HEK293 (cell line): ENCODE data around the gene KCNF1.

Experiments used
- CTCF ChIA-PET: fragments of 350-600 bp; formaldehyde crosslinking; extraction: SDS; loops from one replicate; lab custom pipeline; 2021; ENCODE audit warnings: antibody characterized with exemption; lab: Yijun Ruan, JAX
- POLR2A ChIA-PET: fragments of 300-600 bp; formaldehyde crosslinking; extraction: SDS; loops from one replicate; lab custom pipeline; 2020; ENCODE audit warnings: antibody characterized with exemption, inconsistent platforms; lab: Yijun Ruan, JAX
- H3K27ac ChIP-seq: fragments of 200-500 bp; sonication (Bioruptor generic); 2 replicates; pipeline ENCODE4 v1.5.1; 2014; ENCODE audit warnings: low read depth, low read length, control low read depth, inconsistent platforms; ENCODE audit errors: extremely low read depth
- H3K36me3 ChIP-seq, 2 experiments: fragments of 200-500 bp in 1 of 2; sonication (Bioruptor generic) in 1 of 2; 1 replicate in 1 of 2; 2 replicates in 1 of 2; pipeline ENCODE4 v1.5.1; 2014 to 2017; ENCODE audit warnings: inconsistent platforms in 2 of 2, low read length in 2 of 2; ENCODE audit not compliant: control insufficient read depth in 2 of 2, insufficient read depth in 1 of 2
- H3K4me1 ChIP-seq: fragments of 200-500 bp; sonication (Bioruptor generic); 2 replicates; pipeline ENCODE4 v1.5.1; 2014; ENCODE audit warnings: mild to moderate bottlenecking, low read length, inconsistent platforms; ENCODE audit not compliant: control insufficient read depth, insufficient read depth
- H3K4me3 ChIP-seq: 2 replicates; pipeline ENCODE4 v1.5.1; 2011; ENCODE audit warnings: low read depth, mild to moderate bottlenecking, control low read depth, low read length, moderate library complexity
- H3K9me3 ChIP-seq: fragments of 200-500 bp; sonication (Bioruptor generic); 2 replicates; pipeline ENCODE4 v1.5.1; 2014; ENCODE audit warnings: low read depth, low read length, inconsistent platforms; ENCODE audit not compliant: control insufficient read depth, insufficient read depth
- BCL11A ChIP-seq: fragments of 450-650 bp; formaldehyde crosslinking; IDR thresholded peaks from 2 replicates; pipeline ENCODE4 v1.5.1; 2016; ENCODE audit warnings: low read depth, missing biosample characterization, missing genetic modification characterization
- KLF9 ChIP-seq: fragments of 450-650 bp; formaldehyde crosslinking; IDR thresholded peaks from 2 replicates; pipeline ENCODE4 v1.5.1; 2016; ENCODE audit warnings: missing biosample characterization, missing genetic modification characterization, low read depth
- SP7 ChIP-seq: fragments of 450-650 bp; formaldehyde crosslinking; IDR thresholded peaks from 2 replicates; pipeline ENCODE4 v1.5.1; 2016; ENCODE audit warnings: missing biosample characterization, missing genetic modification characterization
- ZBTB11 ChIP-seq: fragments of 450-650 bp; formaldehyde crosslinking; conservative IDR thresholded peaks from 2 replicates; pipeline ENCODE4 v1.5.1; 2016; ENCODE audit warnings: low read depth, missing biosample characterization, missing genetic modification characterization
- ZBTB6 ChIP-seq: fragments of 450-650 bp; formaldehyde crosslinking; IDR thresholded peaks from 2 replicates; pipeline ENCODE4 v1.5.1; 2017; ENCODE audit warnings: missing biosample characterization, missing genetic modification characterization
- ZEB2 ChIP-seq: fragments of 450-650 bp; formaldehyde crosslinking; IDR thresholded peaks from 2 replicates; pipeline ENCODE4 v1.5.1; 2016; ENCODE audit warnings: missing biosample characterization, missing genetic modification characterization
- ZFP3 ChIP-seq: fragments of 450-650 bp; formaldehyde crosslinking; IDR thresholded peaks from 2 replicates; pipeline ENCODE4 v1.5.1; 2016; ENCODE audit warnings: low read depth, missing biosample characterization, missing genetic modification characterization
- ZNF140 ChIP-seq: fragments of 450-650 bp; formaldehyde crosslinking; IDR thresholded peaks from 2 replicates; pipeline ENCODE4 v1.5.1; 2016; ENCODE audit warnings: missing biosample characterization, missing genetic modification characterization
- ZNF223 ChIP-seq: fragments of 450-650 bp; formaldehyde crosslinking; IDR thresholded peaks from 2 replicates; pipeline ENCODE4 v1.5.1; 2016; ENCODE audit warnings: missing biosample characterization, missing genetic modification characterization
- ZNF280D ChIP-seq: fragments of 450-650 bp; formaldehyde crosslinking; IDR thresholded peaks from 2 replicates; pipeline ENCODE4 v1.5.1; 2016; ENCODE audit warnings: missing biosample characterization, missing genetic modification characterization
- ZNF335 ChIP-seq: fragments of 450-650 bp; formaldehyde crosslinking; conservative IDR thresholded peaks from 2 replicates; pipeline ENCODE4 v1.5.1; 2016; ENCODE audit warnings: missing biosample characterization, missing genetic modification characterization
- ZNF350 ChIP-seq: fragments of 450-650 bp; formaldehyde crosslinking; IDR thresholded peaks from 2 replicates; pipeline ENCODE4 v1.5.0; 2017; ENCODE audit warnings: missing biosample characterization, mild to moderate bottlenecking, missing genetic modification characterization
- ZNF423 ChIP-seq: fragments of 450-650 bp; formaldehyde crosslinking; IDR thresholded peaks from 2 replicates; pipeline ENCODE4 v1.5.1; 2016; ENCODE audit warnings: missing biosample characterization, missing genetic modification characterization
- ZNF426 ChIP-seq: fragments of 450-650 bp; formaldehyde crosslinking; IDR thresholded peaks from 2 replicates; pipeline ENCODE4 v1.5.1; 2017; ENCODE audit warnings: missing biosample characterization, missing genetic modification characterization, mild to moderate bottlenecking, inconsistent platforms, moderate library complexity
- ZNF747 ChIP-seq: fragments of 450-650 bp; formaldehyde crosslinking; IDR thresholded peaks from 2 replicates; pipeline ENCODE4 v1.5.1; 2016; ENCODE audit warnings: missing biosample characterization, missing genetic modification characterization
- ZNF76 ChIP-seq: fragments of 450-650 bp; formaldehyde crosslinking; IDR thresholded peaks from 2 replicates; pipeline ENCODE4; 2016; ENCODE audit warnings: low read depth, missing biosample characterization, missing genetic modification characterization, borderline replicate concordance
- ZNF776 ChIP-seq: fragments of 450-650 bp; formaldehyde crosslinking; IDR thresholded peaks from 2 replicates; pipeline ENCODE4 v1.5.0; 2017; ENCODE audit warnings: missing biosample characterization, missing genetic modification characterization, borderline replicate concordance
- TF ChIP-seq, protein P1 (sequence below): fragments of 450-650 bp; formaldehyde crosslinking; IDR thresholded peaks from 2 replicates; pipeline ENCODE4 v1.5.1; 2016; ENCODE audit warnings: missing biosample characterization, missing genetic modification characterization, borderline replicate concordance
- TF ChIP-seq, protein P2 (sequence below): fragments of 450-650 bp; formaldehyde crosslinking; IDR thresholded peaks from 2 replicates; pipeline ENCODE4 v1.5.1; 2017; ENCODE audit warnings: missing biosample characterization, missing genetic modification characterization

Gene KCNF1

DNA sequence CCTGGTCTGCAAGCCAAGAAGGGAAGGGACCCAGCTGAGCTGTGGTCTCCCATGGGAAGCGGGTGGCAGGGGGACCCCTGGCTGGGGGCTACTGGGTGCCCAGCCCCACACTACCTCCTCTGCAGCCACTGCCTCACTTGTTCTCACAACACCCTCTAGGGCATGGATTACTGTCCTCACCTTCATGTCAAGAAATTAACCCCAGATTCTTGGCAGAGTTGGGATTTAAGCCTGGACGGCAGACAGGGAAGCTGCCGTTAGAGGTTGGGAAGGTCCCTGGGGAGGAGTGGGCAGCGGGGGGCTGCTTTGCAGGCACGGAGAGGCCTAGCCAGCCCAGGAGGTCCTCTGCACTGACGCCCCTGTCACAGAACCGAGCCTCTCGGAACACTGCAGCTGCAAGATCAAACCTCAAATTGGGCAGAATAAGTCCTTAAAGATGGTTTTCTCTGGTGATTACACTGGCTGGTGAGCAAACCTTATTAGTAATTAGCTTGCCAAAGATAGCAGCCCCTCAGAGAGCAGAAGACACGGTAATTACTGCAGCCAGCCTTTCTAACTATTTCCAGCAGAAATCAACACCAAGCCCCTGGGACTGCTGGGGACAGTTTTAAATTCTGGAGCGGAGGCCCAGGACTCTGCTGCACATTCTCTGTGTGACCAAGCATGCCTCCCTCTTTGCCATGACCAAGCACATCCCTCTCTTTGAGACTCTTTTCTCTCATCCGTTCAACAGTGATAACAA lies 35.9 kb downstream of the KCNF1 start (continued):
- TF ChIP-seq ZBTB11 (tag by site-specific recombination): no peak

GRCh38 chr2:10948188-10948564 lies 36.4 kb downstream of the KCNF1 start:
- Histone ChIP-seq H3K9me3 (no peaks in the 10 kb centered on the region), H3K4me3 (no peak overlapping the region), H3K36me3 (no peaks in the 10 kb centered on the region), H3K27ac (no peak overlapping the region), H3K4me1 (no peaks in the 10 kb centered on the region)
- CTCF ChIA-PET: interaction anchor here (0.6 kb wide), 1 partner anchor 158 kb away, joined by 3 read pairs; no protein-coding TSS in a partner anchor
- POLR2A ChIA-PET: no interaction called here
- TF ChIP-seq ZNF140 (tag by site-specific recombination): no peak
- no peak for TF ChIP-seq ZNF747 (tag by site-specific recombination)
- no peak for TF ChIP-seq ZNF223 (tag by site-specific recombination)
- TF ChIP-seq, protein P1, sequence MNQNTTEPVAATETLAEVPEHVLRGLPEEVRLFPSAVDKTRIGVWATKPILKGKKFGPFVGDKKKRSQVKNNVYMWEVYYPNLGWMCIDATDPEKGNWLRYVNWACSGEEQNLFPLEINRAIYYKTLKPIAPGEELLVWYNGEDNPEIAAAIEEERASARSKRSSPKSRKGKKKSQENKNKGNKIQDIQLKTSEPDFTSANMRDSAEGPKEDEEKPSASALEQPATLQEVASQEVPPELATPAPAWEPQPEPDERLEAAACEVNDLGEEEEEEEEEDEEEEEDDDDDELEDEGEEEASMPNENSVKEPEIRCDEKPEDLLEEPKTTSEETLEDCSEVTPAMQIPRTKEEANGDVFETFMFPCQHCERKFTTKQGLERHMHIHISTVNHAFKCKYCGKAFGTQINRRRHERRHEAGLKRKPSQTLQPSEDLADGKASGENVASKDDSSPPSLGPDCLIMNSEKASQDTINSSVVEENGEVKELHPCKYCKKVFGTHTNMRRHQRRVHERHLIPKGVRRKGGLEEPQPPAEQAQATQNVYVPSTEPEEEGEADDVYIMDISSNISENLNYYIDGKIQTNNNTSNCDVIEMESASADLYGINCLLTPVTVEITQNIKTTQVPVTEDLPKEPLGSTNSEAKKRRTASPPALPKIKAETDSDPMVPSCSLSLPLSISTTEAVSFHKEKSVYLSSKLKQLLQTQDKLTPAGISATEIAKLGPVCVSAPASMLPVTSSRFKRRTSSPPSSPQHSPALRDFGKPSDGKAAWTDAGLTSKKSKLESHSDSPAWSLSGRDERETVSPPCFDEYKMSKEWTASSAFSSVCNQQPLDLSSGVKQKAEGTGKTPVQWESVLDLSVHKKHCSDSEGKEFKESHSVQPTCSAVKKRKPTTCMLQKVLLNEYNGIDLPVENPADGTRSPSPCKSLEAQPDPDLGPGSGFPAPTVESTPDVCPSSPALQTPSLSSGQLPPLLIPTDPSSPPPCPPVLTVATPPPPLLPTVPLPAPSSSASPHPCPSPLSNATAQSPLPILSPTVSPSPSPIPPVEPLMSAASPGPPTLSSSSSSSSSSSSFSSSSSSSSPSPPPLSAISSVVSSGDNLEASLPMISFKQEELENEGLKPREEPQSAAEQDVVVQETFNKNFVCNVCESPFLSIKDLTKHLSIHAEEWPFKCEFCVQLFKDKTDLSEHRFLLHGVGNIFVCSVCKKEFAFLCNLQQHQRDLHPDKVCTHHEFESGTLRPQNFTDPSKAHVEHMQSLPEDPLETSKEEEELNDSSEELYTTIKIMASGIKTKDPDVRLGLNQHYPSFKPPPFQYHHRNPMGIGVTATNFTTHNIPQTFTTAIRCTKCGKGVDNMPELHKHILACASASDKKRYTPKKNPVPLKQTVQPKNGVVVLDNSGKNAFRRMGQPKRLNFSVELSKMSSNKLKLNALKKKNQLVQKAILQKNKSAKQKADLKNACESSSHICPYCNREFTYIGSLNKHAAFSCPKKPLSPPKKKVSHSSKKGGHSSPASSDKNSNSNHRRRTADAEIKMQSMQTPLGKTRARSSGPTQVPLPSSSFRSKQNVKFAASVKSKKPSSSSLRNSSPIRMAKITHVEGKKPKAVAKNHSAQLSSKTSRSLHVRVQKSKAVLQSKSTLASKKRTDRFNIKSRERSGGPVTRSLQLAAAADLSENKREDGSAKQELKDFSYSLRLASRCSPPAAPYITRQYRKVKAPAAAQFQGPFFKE: no peak
- TF ChIP-seq ZFP3 (tag by site-specific recombination): no peak
- TF ChIP-seq ZNF426 (tag by site-specific recombination): no peak
- no peak for TF ChIP-seq BCL11A
- TF ChIP-seq ZNF280D (tag by site-specific recombination): no peak
- TF ChIP-seq, protein P2, sequence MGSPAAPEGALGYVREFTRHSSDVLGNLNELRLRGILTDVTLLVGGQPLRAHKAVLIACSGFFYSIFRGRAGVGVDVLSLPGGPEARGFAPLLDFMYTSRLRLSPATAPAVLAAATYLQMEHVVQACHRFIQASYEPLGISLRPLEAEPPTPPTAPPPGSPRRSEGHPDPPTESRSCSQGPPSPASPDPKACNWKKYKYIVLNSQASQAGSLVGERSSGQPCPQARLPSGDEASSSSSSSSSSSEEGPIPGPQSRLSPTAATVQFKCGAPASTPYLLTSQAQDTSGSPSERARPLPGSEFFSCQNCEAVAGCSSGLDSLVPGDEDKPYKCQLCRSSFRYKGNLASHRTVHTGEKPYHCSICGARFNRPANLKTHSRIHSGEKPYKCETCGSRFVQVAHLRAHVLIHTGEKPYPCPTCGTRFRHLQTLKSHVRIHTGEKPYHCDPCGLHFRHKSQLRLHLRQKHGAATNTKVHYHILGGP (tag by site-specific recombination): no peak
- TF ChIP-seq ZNF350 (tag by site-specific recombination): no peak
- no peak for TF ChIP-seq ZNF776 (tag by site-specific recombination)
- no peak for TF ChIP-seq SP7 (tag by site-specific recombination)
- TF ChIP-seq ZNF335 (tag by site-specific recombination): no peak
- no peak for TF ChIP-seq ZBTB6
- TF ChIP-seq ZEB2 (tag by site-specific recombination): no peak
- TF ChIP-seq KLF9 (tag by site-specific recombination): no peak
- TF ChIP-seq ZNF423 (tag by site-specific recombination): no peak
- TF ChIP-seq ZNF76 (tag by site-specific recombination): no peak
